WTC11 (cell line): ENCODE data around the gene ECE1. TPM values are rescaled to one million over a fixed set of nuclear protein-coding genes. Genes with fewer than 3 reads are reported as not detected.

Experiments used
- ATAC-seq: fragments of 200-7000 bp; cut with Tn5 transposase; 2 replicates; pipeline ENCODE4 v1.10.0; 2021; ENCODE audit warnings: mild to moderate bottlenecking, moderate library complexity
- CTCF ChIA-PET: fragments of 300-600 bp; sonication (Branson Sonifier 250); formaldehyde crosslinking; loops from one replicate; lab custom pipeline; 2021; ENCODE audit warnings: antibody characterized with exemption; lab: Charles Lee
- POLR2A ChIA-PET: fragments of 350-600 bp; sonication (Branson Sonifier 250); formaldehyde crosslinking; loops from one replicate; lab custom pipeline; 2021; ENCODE audit warnings: antibody characterized with exemption; lab: Charles Lee
- DNase-seq: peaks from one replicate; pipeline ENCODE4 v3.0.0; 2021; ENCODE audit warnings: low spot score
- H3K27ac Mint-ChIP-seq: 2 replicates; pipeline ENCODE4 v1.8.0; 2021; ENCODE audit warnings: mixed read lengths
- H3K27me3 Mint-ChIP-seq: 2 replicates; pipeline ENCODE4 v1.8.0; 2021; ENCODE audit warnings: low read depth, mild to moderate bottlenecking, moderate library complexity, mixed read lengths
- H3K36me3 Mint-ChIP-seq: 2 replicates; pipeline ENCODE4 v1.8.0; 2021; ENCODE audit warnings: mixed read lengths
- H3K4me1 Mint-ChIP-seq: 2 replicates; pipeline ENCODE4 v1.8.0; 2022; ENCODE audit warnings: mixed read lengths
- H3K4me3 Mint-ChIP-seq: 2 replicates; pipeline ENCODE4 v1.8.0; 2021; ENCODE audit warnings: mild to moderate bottlenecking, moderate library complexity, mixed read lengths
- H3K9me3 Mint-ChIP-seq: 2 replicates; pipeline ENCODE4 v1.8.0; 2021; ENCODE audit warnings: mixed read lengths
- AR ChIP-seq: fragments of 250-450 bp; sonication (Bioruptor Pico); IDR thresholded peaks from 2 replicates; pipeline ENCODE4 v1.9.0; 2021; ENCODE audit warnings: mild to moderate bottlenecking
- ATF3 ChIP-seq: sonication (generic); formaldehyde crosslinking; conservative IDR thresholded peaks from 2 replicates; pipeline ENCODE4 v1.8.1; 2022; ENCODE audit warnings: mild to moderate bottlenecking, missing genetic modification reagents
- CBFB ChIP-seq: sonication (generic); formaldehyde crosslinking; IDR thresholded peaks from 2 replicates; pipeline ENCODE4 v1.8.1; 2022; ENCODE audit warnings: mild to moderate bottlenecking, low read depth, missing genetic modification reagents
- CREM ChIP-seq: sonication (generic); formaldehyde crosslinking; IDR thresholded peaks from 2 replicates; pipeline ENCODE4 v1.8.1; 2022; ENCODE audit warnings: mild to moderate bottlenecking, missing genetic modification reagents, moderate library complexity
- CTCF ChIP-seq: fragments of 200-600 bp; IDR thresholded peaks from 2 replicates; pipeline ENCODE4 v1.8.0; 2022; ENCODE audit warnings: antibody characterized with exemption
- E2F5 ChIP-seq: sonication (generic); formaldehyde crosslinking; IDR thresholded peaks from 2 replicates; pipeline ENCODE4 v1.8.1; 2022; ENCODE audit warnings: mild to moderate bottlenecking, moderate library complexity, missing genetic modification reagents
- ELF4 ChIP-seq: sonication (generic); formaldehyde crosslinking; IDR thresholded peaks from 2 replicates; pipeline ENCODE4 v1.8.1; 2022; ENCODE audit warnings: low read depth, mild to moderate bottlenecking, moderate library complexity, missing genetic modification reagents
- FOXP4 ChIP-seq: sonication (generic); formaldehyde crosslinking; IDR thresholded peaks from 2 replicates; pipeline ENCODE4 v1.8.0; 2022; ENCODE audit warnings: mild to moderate bottlenecking, missing genetic modification reagents
- JUN ChIP-seq: sonication (generic); formaldehyde crosslinking; IDR thresholded peaks from 2 replicates; pipeline ENCODE4 v1.8.0; 2023; ENCODE audit warnings: mild to moderate bottlenecking, missing genetic modification reagents
- MXD4 ChIP-seq: fragments of 250-450 bp; sonication (Bioruptor Pico); IDR thresholded peaks from 2 replicates; pipeline ENCODE4 v1.8.0; 2021; ENCODE audit warnings: mild to moderate bottlenecking, moderate library complexity, borderline replicate concordance
- NR2C2 ChIP-seq: sonication (generic); formaldehyde crosslinking; IDR thresholded peaks from 2 replicates; pipeline ENCODE4 v1.8.0; 2022; ENCODE audit warnings: mild to moderate bottlenecking, missing genetic modification reagents
- OVOL2 ChIP-seq: fragments of 250-450 bp; sonication (Bioruptor Pico); IDR thresholded peaks from 2 replicates; pipeline ENCODE4 v1.9.0; 2021; ENCODE audit warnings: mild to moderate bottlenecking, borderline replicate concordance
- PRDM15 ChIP-seq: sonication (generic); formaldehyde crosslinking; IDR thresholded peaks from 2 replicates; pipeline ENCODE4 v1.8.0; 2022; ENCODE audit warnings: missing genetic modification reagents
- PRRX2 ChIP-seq: fragments of 250-450 bp; sonication (Bioruptor Pico); IDR thresholded peaks from 2 replicates; pipeline ENCODE4 v1.8.0; 2021; ENCODE audit warnings: mild to moderate bottlenecking
- SP1 ChIP-seq: sonication (generic); formaldehyde crosslinking; conservative IDR thresholded peaks from 2 replicates; pipeline ENCODE4 v1.8.1; 2022; ENCODE audit warnings: missing genetic modification reagents
- TP53 ChIP-seq: sonication (generic); formaldehyde crosslinking; IDR thresholded peaks from 2 replicates; pipeline ENCODE4 v1.8.1; 2023; ENCODE audit warnings: mild to moderate bottlenecking, missing genetic modification reagents
- ZBTB21 ChIP-seq: sonication (generic); formaldehyde crosslinking; IDR thresholded peaks from 2 replicates; pipeline ENCODE4 v1.8.1; 2023; ENCODE audit warnings: mild to moderate bottlenecking, missing genetic modification reagents, borderline replicate concordance
- ZMAT4 ChIP-seq: fragments of 250-450 bp; sonication (Bioruptor Pico); IDR thresholded peaks from 2 replicates; pipeline ENCODE4 v1.9.0; 2021; ENCODE audit warnings: mild to moderate bottlenecking
- ZNF121 ChIP-seq: sonication (generic); formaldehyde crosslinking; IDR thresholded peaks from 2 replicates; pipeline ENCODE4 v1.8.0; 2023; ENCODE audit warnings: missing genetic modification reagents
- ZNF263 ChIP-seq: sonication (generic); formaldehyde crosslinking; IDR thresholded peaks from 2 replicates; pipeline ENCODE4 v1.8.1; 2022; ENCODE audit warnings: low read depth, mild to moderate bottlenecking, moderate library complexity, missing genetic modification reagents
- ZNF423 ChIP-seq: fragments of 250-450 bp; sonication (Bioruptor Pico); IDR thresholded peaks from 2 replicates; pipeline ENCODE4 v2.1.2; 2022; ENCODE audit warnings: mild to moderate bottlenecking, moderate library complexity
- ZSCAN18 ChIP-seq: fragments of 250-450 bp; sonication (Bioruptor Pico); IDR thresholded peaks from 2 replicates; pipeline ENCODE4 v2.1.2; 2022; ENCODE audit warnings: mild to moderate bottlenecking, moderate library complexity
- total RNA-seq: library from RNA; stranded (reverse); gene quantifications from 3 replicates; pipeline ENCODE4 v1.2.3, GENCODE V29; 2021

The ECE1 gene
- total RNA-seq, 1 experiment from 2014 or later: 45.0 TPM

- Mint-ChIP-seq H3K9me3 (no peaks in the 10 kb centered on the region), H3K36me3 (no peaks in the 10 kb centered on the region), H3K27ac (no peak overlapping the region), H3K4me3 (no peak overlapping the region), H3K4me1 (no peaks in the 10 kb centered on the region), H3K27me3 (peaks cover 96% of the 10 kb centered on the region)
- DNase-seq (no peak), ATAC-seq (no peak)
- CTCF ChIA-PET: no interaction called here
- no peak for TF ChIP-seq NR2C2 (CRISPR knock-in tag)
- no peak for TF ChIP-seq PRRX2
- TF ChIP-seq MXD4 (CRISPR knock-in tag): no peak
- TF ChIP-seq PRDM15 (CRISPR knock-in tag): no peak
- TF ChIP-seq SP1: no peak
- no peak for TF ChIP-seq TP53 (CRISPR knock-in tag)
- TF ChIP-seq ZBTB21 (CRISPR knock-in tag): no peak
- TF ChIP-seq CREM: no peak
- no peak for TF ChIP-seq ATF3
- TF ChIP-seq CBFB (CRISPR knock-in tag): no peak
- no peak for TF ChIP-seq CTCF
- no peak for TF ChIP-seq JUN (CRISPR knock-in tag)
- TF ChIP-seq ZNF263 (CRISPR knock-in tag): no peak
- no peak for TF ChIP-seq ZSCAN18
- POLR2A ChIA-PET: interaction anchor here (0.9 kb wide), 1 partner anchor 18 kb away, joined by 3 read pairs; no protein-coding TSS in a partner anchor
Observed at GRCh38 chr1:21189421-21189820, 100.8 kb downstream of the ECE1 start.

GRCh38 chr1:21188235-21188634, 102.0 kb downstream of the ECE1 start:
- peaks cover 96% of the 10 kb centered on the region for H3K27me3 Mint-ChIP-seq
- H3K9me3 Mint-ChIP-seq: no peaks in the 10 kb centered on the region
- DNase-seq (no peak), ATAC-seq (no peak; the same call in 1 of the 2 replicates)
- no peaks in the 10 kb centered on the region for H3K36me3 Mint-ChIP-seq
- H3K27ac Mint-ChIP-seq: no peak overlapping the region
- POLR2A ChIA-PET: no interaction called here
- CTCF ChIA-PET: interaction anchor here (1.5 kb wide), 1 partner anchor 30 kb away, joined by 5 read pairs; no protein-coding TSS in a partner anchor
- no peak overlapping the region for H3K4me3 Mint-ChIP-seq
- H3K4me1 Mint-ChIP-seq: no peaks in the 10 kb centered on the region
- TF ChIP-seq AR (CRISPR knock-in tag): no peak
- no peak for TF ChIP-seq ZMAT4 (CRISPR knock-in tag)
- TF ChIP-seq ZNF423: no peak
- TF ChIP-seq FOXP4 (CRISPR knock-in tag): no peak
- no peak for TF ChIP-seq E2F5 (CRISPR knock-in tag)
- TF ChIP-seq ATF3: no peak
- TF ChIP-seq OVOL2 (CRISPR knock-in tag): no peak
- no peak for TF ChIP-seq ZNF121 (CRISPR knock-in tag)
- no peak for TF ChIP-seq ELF4 (CRISPR knock-in tag)
